ENCODE data around the gene TMEM178A.
"Not testable (repeated sequence)": the region's sequence is repeated elsewhere in the genome, so short reads cannot be mapped to it uniquely, and the experiment has no call there.

The TMEM178A gene

DNA sequence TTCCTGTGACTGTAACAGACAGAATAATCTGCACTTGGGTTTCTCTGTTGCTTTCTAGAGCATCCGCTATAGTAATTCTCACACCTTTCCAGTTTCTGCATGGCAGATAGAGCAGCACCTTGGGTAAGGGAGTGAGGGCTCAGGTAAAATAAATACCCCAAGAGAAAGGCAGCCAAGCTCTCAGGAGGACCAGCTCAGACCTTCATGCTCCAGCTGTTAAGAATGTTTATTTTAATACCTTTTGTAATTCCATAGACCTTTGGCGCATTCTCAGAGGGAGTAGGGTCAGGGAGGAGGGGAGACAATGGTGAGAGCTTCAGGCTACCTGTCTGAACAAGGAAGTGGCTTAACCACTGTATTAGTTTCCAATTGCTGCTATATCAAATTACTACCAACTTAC lies 16.2 kb upstream of the TMEM178A start:
- DNase-seq, result no peak

GRCh38 chr2:39650468-39650867 lies 15.2 kb upstream of the TMEM178A start:
- DNase-seq, result no peak

DNA sequence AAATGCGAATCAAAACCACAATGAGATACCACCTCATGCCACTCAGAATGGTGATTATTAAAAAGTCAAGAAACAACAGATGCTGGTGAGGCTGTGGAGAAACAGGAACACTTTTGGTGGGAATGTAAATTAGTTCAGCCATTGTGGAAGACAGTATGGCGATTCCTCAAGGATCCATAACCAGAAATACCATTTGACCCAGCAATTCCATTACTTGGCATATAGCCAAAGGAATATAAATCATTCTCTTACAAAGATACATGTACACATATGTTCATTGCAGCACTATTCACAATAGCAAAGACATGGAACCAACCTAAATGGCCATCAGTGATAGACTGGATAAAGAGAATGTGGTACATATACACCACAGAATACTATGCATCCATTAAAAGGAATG lies 9.5 kb upstream of the TMEM178A start:
- not testable (repeated sequence) for DNase-seq

DNA sequence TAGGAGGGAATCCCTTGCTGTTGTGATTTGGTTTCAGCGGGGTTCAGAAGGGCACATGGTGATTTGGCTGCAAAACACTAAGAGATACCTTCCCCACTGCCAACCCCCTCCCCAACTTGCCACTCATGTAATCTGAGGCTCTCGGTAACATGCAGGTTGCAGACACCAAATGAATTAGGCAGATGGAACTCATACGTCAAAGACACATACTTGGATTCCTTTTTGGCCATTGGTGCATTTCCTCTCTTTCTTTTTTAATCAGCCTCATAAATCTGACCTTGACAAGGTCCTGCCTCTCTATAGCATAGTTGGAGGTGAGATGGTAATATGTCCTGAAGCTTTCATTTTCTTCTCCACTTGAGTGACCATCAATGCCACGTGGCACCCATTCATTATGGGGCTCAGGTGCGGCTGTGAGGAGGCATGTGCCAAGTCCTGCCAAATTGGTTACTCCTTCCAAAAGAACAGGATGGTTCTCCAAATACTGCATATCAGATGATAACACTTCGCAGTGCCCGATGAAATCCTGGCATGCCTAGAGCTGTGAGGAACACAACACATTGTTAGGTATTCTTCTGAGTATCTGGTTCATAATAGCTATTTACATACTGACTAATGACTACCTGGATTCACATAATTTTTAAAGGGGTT lies 8.3 kb upstream of the TMEM178A start:
- peak; percentile 86 for DNase-seq

DNA sequence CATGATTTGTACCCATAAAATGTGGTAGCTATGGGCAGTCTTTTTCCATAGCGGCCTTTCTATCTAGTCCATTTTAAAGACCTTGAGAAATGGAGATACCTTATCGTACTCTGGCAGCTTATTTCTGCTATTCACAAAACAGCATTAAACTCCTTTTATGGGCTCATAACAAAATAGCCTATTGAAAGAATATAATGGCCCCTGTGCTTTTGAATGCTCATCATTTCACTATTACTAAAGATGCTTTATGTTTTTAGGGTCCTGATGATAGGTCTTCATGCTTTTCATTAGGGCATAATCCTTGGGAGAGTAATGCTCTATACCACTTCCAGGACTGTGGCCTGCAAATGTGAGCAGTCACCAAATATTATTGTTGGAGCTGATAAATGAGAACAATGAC lies 7.3 kb upstream of the TMEM178A start:
- DNase-seq, result no peak

DNA sequence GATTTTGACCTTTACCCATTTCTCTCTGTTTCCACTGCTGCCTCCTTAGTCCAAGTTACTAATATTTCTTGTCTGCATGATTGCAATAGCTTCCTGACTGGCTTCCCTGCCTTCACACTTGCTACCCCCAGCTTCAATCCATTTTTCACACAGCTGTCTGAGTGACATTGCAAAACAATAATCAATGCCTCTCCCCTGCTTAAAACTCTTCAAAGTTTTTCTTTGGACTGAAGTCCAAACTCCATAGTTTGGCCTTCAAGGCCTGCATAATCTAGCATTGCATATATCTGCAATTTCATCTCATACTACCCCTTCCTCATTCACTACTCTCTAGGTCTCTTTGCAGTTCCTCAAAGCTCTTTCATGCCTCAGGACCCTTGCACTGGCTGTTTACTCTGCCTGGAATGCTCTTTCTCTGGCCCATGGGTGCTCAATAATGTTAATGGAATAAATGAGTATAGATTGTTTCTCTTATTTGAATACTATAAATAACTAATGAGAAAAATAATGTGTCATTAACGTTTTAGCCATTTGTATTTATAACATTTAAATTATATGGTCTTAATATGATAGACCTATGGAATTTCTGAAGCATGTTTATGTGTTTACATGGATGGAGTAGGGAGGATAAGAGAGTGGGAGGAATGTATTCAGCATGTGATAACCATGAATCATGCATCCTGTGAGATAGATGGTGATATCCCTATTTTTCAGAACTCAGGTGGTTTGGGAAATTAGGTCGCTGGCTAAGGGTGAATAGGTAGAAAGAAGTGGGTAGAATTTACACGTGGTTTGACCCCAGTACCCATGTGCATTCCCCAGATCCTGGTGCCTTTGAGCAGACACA lies 5.7 kb upstream of the TMEM178A start:
- no peak for DNase-seq

DNA sequence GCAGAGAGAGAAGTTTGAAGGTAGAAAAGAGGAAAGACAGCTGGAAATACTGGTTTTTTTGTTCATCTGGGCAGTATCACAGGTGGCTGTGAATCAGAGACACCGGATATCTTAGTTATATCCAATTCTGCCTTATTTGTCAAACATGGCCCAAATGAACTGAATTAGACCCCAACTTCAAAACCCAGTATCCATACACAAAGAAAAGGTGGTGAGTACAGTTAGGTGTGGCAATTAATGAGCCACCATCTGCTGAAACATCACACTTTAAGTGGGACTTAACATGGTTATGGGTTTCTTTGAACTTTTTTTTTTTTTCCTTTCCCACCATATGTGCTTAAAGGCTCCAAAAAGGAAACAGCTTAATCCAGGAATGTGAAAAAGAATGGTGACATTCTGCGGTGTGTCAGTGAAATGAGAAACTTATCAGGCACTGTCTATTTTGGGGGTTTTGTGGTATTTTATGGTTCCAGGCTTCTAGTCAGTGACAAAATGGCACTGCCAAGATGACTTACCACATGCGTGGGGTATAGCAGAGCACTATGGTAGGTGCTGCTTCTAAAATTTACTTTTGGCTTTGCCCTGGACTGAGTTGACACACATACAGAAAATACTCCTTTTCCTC lies 5.0 kb upstream of the TMEM178A start:
- DNase-seq, result peak; percentile 88

- DNase-seq, result no peak
Measured at GRCh38 chr2:39661826-39662225, 3.9 kb upstream of the TMEM178A start.

DNA sequence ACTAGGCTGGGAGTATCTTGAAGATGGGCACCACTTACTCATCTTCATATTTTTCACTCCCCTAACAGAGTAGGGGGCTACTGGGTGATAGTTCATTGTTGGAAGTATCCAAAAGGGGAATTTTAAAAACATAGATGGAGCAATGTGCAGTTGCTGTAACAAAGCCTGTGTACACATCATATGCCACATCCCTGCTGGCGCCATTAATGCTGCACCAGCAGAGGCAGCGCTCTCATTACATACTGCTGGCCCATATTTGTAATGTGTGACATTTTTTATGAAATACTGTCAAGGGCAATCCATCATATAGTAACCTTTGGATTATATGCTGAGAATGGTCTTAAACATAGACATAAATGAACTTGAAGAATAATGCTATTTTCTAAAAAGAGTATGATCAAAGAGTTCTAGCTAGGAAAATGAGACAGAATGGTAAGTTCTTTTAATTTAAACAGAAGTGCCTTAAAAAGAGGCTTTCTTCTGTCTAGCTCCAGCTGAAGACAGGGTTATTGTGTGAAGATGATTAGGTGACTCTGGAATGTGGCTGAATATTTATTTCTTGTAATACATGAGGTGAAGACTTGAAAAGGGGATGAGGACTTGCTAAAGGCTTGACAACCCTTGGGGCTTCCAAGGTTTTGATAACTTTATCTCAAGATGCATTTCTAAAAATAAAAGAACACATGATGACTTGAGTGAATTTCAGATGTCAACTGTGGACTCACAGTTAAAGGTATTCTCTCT lies 2.4 kb upstream of the TMEM178A start:
- peak; percentile 58 for DNase-seq

DNA sequence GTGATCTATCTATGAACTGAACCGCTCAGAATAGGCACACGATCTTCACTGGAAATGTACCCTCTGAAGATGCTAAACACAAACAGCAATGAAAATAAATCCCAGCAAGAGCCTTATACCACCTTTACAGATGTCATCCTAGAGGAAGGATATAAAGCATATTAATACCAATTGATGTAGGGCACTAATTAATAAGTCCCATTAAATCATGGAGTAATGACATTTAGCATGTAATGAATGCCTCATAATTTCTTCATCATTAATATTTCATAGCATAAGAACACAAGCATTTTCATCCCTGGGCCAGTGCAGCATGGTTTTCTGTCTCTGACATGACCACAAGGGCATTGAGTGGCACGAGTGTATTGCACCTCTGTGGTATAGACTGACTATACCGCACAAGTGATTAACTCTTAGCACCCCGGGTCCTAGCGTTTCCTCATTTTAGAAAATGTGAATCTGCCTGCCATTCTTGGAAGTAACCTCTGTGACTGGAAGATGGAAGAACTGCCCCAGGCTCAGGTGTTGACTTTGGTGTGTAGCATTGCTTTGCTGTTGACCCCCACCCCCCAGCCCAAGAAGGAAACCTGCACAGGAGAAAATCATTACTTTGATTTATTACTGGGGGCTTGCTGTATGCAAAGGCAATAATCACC lies 1.4 kb upstream of the TMEM178A start:
- no peak for DNase-seq

DNA sequence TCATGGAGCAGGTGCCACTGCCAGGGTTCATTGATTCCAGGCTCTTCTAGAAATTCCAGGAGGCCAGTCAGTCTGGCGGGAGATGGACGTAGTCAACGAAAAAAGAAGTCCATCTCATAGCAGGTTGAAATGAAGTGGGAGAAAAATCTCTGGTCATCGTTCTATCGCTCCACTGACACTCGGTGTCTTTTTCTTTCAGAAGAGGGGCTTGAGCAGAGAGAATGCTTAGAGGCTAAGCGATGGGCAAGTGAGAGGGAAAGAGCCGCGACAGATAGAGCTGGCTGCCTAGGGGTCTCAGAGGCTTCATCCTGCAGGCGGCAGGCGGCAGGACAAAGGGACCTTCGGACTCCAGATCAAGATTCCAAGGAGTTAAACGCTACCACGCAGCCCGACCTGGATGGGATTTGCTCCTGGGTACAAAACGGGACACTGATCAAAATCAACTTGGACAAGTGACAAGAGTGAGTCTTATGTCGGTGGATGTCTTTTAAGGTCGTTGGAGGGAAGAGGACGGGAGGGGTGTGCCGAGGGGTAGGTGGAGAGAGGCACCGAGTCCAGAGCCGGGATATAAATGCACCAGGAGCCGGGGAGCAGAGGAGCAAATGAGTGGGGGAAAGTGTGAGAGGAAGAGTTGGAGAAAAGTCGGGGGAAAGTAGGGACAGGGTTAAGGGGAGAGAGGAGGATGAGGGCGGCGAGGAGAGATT lies 677 bp upstream of the TMEM178A start:
- no peak for DNase-seq

GRCh38 chr2:39666491-39667101 lies 879 bp downstream of the TMEM178A start:
- DNase-seq, result peak; percentile 12

DNA sequence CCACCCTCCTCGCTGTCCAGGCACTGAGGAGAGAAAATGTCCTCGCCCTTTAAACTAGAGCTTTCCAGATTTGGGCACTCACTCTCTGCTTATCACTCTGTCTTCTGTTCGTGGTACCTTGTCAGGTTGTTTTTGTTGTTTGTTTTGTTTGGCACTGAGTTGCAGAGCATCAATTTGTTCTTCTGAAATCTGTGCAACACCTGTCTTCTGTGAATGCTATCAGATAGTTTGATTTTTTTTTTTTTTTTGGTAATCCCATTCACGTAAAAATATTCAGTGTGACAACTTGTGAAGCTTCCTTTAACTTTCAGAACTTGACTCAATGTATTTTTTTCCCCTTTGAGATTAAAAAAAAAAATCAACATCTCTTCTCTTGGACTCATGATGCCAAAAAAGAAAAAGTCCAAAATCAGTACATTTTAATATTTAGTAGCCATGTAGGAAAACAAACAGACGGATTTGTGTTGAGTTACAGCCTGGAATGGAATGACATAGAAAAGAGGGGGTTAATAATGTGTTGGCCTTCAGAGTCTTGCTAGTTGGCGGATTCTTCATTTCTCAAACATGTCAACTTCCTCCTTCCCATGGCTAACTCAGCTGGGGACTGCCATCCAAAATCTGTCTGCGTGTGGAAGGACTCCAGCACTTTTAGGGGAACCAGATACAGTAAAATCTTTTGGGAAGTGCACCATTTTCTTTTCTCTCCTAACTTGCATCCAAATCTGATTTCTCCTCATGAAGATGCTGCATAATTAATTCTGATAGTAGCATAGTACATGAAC lies 1.6 kb downstream of the TMEM178A start:
- no peak for DNase-seq

DNA sequence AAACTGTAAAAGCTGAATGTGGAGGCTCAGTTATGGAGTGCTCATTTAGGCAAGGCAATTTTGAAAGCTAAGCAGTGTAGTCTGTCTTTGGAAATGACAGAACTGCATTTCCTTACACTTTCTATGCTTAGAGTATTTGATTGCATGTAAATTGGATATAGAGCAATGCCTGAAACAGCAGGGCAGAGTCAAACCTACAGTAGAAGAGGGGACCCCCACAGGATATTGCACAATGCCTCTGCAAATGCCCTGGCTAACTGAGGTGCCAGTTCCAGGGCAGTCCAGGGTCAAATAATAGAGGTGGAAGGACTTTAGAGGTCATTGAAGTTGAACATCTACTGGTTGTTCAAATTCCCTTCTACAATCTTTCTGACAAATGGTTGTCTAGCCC lies 2.2 kb downstream of the TMEM178A start:
- no peak for DNase-seq

DNA sequence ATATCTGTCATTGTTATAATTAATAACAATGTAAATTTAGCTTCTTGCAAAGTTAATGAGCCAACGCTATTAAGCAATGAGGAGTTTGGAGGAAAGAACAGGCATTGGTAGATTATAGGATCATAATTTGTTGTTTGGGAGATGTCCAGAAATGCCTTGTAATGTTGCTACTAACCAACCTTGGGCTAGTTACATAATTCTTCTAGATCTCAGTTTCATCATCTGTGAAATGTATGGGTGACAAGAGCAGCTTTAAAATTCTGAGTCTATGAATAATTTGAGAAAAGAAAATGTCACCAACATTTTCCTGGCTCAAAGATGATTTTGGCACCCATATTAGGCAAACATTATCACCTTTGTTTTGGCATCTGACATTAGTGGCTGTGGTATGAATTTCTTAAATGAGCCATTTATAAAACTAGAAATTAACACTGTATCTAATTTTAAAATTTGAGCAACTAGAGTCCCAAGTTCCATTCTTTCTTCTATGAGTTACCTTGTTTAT lies 2.9 kb downstream of the TMEM178A start:
- no peak for DNase-seq

DNA sequence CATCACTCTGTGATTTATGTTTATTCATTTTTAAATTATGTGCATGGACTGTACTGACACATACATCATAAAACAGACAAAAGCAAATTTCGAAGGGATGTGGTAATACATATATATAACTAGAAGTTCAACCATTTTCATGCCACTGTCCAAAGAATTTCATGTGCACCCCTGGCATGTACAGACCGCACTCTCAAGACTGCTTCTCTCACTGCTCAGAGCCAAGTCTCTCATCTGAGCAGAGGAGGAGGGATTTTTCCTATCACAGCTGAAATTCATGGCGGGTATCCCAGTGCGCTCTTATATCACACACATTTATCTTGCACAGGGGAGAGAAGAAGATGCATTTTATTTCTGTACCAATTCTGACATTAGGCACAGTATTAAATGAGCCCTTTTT lies 5.9 kb downstream of the TMEM178A start:
- DNase-seq, result no peak

GRCh38 chr2:39673018-39673417 lies 7.3 kb downstream of the TMEM178A start:
- no peak for DNase-seq

DNA sequence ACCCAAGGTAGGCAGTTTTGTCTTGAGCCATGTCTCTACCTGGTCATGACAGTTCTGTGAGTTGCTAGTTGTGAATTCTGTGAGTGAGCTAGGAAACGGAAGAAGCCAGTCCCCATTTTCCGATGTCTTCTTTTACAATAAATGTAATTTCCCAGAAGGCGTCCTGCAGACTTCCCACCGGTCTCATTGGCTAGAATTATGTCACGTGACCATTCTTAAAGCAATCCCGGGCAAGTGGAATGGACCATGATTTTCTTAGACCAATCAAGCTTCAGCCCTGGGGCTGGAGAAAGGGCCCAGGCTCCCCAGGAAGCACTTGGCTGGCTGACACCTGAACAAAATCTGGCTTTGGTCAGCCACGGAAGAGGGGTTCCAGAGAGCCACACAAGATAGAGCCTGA lies 10.6 kb downstream of the TMEM178A start:
- DNase-seq, result no peak

GRCh38 chr2:39678170-39678569 lies 12.5 kb downstream of the TMEM178A start:
- no peak for DNase-seq

DNA sequence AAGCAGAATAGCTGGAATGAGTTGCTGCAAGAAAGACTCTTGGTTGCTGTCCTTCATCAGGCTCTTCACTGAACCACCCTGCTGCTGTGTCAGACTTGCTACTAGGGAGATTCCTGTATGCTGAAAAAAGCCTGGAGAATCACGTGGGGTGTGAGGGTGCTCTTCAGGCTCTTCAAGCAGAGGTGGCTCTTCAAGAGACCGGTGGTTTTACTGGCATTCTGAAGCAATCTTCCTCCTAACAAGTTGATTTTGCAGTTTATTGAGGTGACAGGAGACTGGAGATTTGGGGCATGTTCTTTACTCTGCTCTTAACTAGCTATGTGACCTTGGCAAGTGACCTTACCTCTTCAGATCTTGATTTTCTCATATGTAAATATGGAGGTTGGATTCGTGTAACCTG lies 14.1 kb downstream of the TMEM178A start:
- no peak for DNase-seq
